Cardiac septum (tissue), 1 donor: Measurements from ENCODE around the gene CCDC110. TPM values are rescaled to one million over a fixed set of nuclear protein-coding genes. Genes with fewer than 3 reads are reported as not detected.

ENCODE experiments used
- total RNA-seq: library from RNA; stranded (reverse); fragmentation: NEBNext Ultra II Directional; extraction: Animal tissue kit (Norgen Biotek cat#: 25700); gene quantifications from one replicate; pipeline ENCODE4 v1.2.1, GENCODE V29; 2021
- donor health status: DM: no; HTN: no; CAD: no.

The CCDC110 gene
- total RNA-seq, 1 donor from 2014 or later, result 0.67 TPM

Other genes starting within 250 kb of the CCDC110 start
- 1.5 TPM for gene LRP2BP, start 75.8 kb downstream of the CCDC110 start, total RNA-seq
- gene ANKRD37, start 74.9 kb downstream of the CCDC110 start, total RNA-seq, result 10.2 TPM
- 38.8 TPM for gene UFSP2, start 45.8 kb downstream of the CCDC110 start, total RNA-seq
- gene PDLIM3, start 63.8 kb upstream of the CCDC110 start, total RNA-seq, result 265 TPM